HG02840 (cell line): Measurements from ENCODE around the gene ALDOC.

Experiments
- ATAC-seq: cut with Tn5 transposase; IDR thresholded peaks from one replicate; pipeline ENCODE4 v1.9.1; 2021; ENCODE audit warnings: mild to moderate bottlenecking, moderate library complexity, moderate number of reproducible peaks; ENCODE audit not compliant: unreplicated experiment, low FRiP score

The ALDOC gene

GRCh38 chr17:28534740-28535375 lies 41.8 kb downstream of the ALDOC start:
- no peak for ATAC-seq

- ATAC-seq: no peak
Observed at GRCh38 chr17:28533091-28533807, 43.4 kb downstream of the ALDOC start.

GRCh38 chr17:28532050-28532960 lies 44.4 kb downstream of the ALDOC start:
- no peak for ATAC-seq

GRCh38 chr17:28530926-28531325 lies 45.8 kb downstream of the ALDOC start:
- ATAC-seq: no peak

- no peak for ATAC-seq
Observed at GRCh38 chr17:28530250-28530649, 46.4 kb downstream of the ALDOC start.

- ATAC-seq: no peak
Observed at GRCh38 chr17:28529013-28529400, 47.7 kb downstream of the ALDOC start.

- no peak for ATAC-seq
Observed at GRCh38 chr17:28528327-28529012, 48.2 kb downstream of the ALDOC start.

- no peak for ATAC-seq
Observed at GRCh38 chr17:28527859-28528258, 48.8 kb downstream of the ALDOC start.

GRCh38 chr17:28527181-28527681 lies 49.5 kb downstream of the ALDOC start:
- ATAC-seq: no peak

GRCh38 chr17:28526381-28526780 lies 50.3 kb downstream of the ALDOC start:
- ATAC-seq: no peak

GRCh38 chr17:28524476-28525424 lies 51.9 kb downstream of the ALDOC start:
- no peak for ATAC-seq

- no peak for ATAC-seq
Observed at GRCh38 chr17:28523876-28524275, 52.8 kb downstream of the ALDOC start.

- no peak for ATAC-seq
Observed at GRCh38 chr17:28523186-28523585, 53.5 kb downstream of the ALDOC start.
